ENCODE data around the gene RANGAP1.

DNA sequence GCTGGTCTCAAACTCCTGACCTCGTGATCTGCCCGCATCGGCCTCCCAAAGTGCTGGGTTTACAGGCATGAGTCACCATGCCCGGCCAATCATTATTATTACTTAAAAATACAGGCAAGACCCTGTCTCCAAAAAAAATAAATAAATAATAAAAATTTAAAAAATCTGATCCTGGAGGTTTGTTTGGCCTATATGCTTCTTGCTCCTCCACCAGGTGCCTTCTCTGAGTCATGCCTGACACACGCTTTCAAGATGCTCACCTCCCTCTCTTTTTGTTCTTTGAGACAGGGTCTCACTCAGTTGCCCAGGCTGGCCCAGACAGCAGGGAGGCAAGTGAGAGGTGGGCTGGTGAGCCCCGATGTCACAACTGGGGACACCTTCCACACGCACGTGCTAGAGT, 28.8 kb upstream of the RANGAP1 start:
- no peak for TF ChIP-seq POLR2A (IDR thresholded peaks at IDR 0.05)
- TF ChIP-seq, protein P1, sequence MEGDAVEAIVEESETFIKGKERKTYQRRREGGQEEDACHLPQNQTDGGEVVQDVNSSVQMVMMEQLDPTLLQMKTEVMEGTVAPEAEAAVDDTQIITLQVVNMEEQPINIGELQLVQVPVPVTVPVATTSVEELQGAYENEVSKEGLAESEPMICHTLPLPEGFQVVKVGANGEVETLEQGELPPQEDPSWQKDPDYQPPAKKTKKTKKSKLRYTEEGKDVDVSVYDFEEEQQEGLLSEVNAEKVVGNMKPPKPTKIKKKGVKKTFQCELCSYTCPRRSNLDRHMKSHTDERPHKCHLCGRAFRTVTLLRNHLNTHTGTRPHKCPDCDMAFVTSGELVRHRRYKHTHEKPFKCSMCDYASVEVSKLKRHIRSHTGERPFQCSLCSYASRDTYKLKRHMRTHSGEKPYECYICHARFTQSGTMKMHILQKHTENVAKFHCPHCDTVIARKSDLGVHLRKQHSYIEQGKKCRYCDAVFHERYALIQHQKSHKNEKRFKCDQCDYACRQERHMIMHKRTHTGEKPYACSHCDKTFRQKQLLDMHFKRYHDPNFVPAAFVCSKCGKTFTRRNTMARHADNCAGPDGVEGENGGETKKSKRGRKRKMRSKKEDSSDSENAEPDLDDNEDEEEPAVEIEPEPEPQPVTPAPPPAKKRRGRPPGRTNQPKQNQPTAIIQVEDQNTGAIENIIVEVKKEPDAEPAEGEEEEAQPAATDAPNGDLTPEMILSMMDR (IDR thresholded peaks at IDR 0.05) = no peak
